DMS79 treated with DMSO at 0.1 percent for 48 hours (cell line): ENCODE data around the gene CNTNAP2.
"Not testable (repeated sequence)": the region's sequence is repeated elsewhere in the genome, so short reads cannot be mapped to it uniquely, and the experiment has no call there.

Experiments
- DNase-seq: peaks from one replicate; lab custom pipeline; 2025; lab: John Stamatoyannopoulos, UW

The CNTNAP2 gene

DNA sequence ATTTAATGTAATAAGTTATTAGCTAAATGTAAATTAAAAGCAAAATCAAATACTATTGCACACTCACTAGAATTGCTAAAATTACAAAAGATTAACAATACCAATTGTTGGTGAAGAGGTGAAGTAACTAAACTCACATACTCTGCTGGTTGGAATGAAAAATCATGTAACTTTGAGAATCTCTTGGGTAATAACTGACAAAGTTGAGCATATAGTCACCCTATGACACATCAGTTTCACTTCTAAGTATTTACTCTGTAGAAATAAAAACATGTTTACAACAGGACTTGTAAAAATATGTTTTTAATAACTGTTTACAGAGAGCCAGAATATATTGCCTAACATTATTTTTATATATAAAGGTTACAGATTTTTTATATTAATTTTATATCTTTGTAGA is 33.6 kb downstream of the CNTNAP2 start:
- DNase-seq: no peak

DNA sequence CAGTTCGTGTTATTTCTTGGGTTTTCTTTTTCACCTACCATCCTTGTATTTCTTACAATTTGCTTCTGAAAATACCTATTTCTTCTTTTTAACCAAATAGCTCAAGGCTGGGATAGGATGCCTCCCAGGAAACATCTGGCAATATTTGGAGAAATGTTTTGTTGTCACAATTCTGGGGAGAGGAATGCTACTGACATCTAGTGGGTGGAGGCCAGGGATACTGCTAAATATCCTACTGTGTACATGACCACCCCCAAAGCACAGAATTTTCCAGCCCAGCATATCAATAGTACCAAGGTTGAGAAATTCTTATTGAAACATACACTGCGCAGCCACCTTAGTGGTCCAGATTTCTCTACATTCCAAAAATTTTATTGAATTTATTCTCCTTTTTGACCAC is 55.5 kb downstream of the CNTNAP2 start:
- DNase-seq: no peak

DNA sequence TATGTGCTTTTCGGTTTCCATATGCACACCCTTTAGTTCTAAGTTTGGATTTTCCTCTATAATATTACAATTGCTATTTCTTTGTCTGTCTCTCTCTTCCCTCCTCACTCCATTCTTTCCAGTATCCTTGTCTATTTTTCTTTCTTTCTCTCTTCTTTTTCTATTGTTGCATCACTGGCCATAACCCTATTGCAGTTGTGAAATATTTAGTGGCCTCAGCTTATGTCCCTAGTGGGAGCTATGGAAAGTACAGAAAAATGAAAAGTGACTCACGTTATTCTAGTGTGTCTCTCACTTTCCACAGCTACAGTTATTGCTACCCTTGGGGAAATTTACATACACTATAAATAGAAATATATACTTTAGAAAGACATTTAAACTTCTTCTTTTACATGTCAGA is 59.1 kb downstream of the CNTNAP2 start:
- DNase-seq: no peak

DNA sequence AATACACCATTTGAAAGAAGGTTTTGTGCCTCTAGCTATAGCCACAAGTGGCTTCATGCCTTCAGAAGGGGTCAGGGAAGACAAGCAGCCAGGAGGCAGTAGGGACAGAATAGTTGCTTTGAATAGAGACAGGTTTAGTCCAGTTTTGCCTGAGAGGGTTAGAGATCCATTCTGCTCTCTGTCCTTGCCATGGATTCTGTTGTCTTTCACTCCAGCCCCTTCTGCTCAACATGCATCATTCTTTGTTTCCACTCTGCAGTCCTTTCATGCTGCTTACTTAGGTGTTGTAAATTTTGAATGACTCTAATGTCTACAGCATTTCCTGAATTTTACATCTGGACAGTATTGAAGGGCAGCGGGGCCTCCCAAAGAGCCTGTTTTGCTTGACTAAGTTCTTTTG is 60.3 kb downstream of the CNTNAP2 start:
- DNase-seq: no peak

DNA sequence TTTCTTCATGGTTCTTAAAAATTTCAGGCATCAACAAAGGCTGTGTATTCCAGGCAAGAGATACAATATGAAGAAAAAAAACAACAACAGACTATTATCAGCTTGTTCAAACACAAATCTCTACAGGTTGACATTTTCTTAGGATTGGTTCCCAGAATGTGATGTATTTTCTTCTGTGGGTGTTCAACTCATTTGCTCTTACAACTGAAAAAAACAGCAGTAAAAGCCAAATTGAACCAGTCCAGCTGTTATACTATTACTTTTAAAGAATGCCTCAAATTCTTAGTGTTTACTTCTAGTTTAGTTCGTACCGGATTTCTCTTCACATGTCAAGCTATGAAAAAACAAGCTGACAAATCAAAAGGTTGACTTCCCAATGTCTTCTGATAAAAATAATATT is 60.7 kb downstream of the CNTNAP2 start:
- DNase-seq: no peak

DNA sequence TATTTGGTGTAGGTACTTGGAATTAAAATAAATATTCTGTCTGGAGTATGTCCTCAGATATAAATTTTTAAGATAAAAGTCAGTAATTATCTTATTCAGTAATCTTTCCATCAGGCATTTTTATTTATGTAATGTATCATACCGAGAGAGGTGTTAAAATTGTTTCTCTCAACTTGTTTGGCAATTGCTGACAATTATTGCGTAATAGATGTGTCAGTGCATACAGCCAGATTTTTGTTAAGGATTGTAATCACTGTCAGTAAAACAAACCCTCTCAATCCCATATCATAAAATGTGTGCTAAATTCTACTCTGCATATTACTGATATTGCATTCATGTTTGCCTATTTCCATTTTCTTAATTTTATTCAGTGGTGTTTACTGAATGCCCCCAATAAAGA is 69.2 kb downstream of the CNTNAP2 start:
- no peak for DNase-seq

DNA sequence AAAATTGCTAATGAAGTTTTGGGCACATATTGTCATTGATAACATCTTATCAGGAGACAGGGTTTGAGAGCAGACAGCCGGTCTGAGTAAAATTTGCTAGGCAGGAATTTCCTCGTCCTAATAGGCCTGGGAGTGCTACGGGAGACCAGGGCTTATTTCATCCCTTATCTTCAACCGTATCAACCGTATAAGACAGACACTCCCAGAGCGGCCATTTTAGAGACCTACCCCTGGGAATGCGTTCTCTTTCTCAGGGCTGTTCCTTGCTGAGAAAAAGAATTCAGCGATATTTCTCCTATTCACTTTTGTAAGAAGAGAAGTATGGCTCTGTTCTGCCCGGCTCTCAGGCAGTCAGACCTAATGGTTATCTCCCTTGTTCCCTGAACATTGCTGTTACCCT is 74.8 kb downstream of the CNTNAP2 start:
- not testable (repeated sequence) for DNase-seq

DNA sequence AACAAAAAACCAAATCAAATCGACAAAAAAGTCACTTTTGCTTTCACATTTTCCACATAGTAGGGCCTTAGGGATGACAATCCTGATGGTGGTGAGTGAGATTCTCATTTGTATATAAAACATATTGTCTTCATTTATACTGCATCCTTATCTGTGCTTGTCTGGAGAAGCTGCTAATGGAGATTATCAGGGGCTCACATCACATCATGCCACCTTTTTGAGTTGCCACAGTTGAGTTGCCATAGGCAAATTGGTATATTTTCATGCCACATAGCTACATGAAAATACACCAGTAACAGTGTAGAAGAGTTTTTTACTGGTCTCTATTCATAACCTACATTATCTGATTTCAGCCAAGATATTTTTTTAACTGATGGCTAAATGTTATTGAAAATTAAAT is 85.3 kb downstream of the CNTNAP2 start:
- no peak for DNase-seq

DNA sequence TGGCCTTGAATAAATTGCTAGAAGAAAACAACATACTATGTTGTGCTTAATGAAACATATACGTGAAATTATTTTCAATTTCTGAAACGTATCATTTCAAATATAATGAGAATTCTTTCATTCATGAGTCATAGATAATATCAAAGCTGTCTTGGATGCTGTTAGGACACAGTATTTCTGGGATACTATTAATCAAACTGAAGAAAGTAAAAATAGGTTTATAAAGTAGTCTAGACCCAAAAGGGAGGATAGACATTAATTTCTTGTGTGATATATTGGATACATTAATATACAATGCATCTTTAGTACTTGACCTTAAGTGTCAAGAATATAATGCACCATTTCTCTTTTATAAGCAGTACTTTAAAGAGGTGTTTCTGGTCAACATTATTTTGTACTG is 89.7 kb downstream of the CNTNAP2 start:
- DNase-seq: no peak

DNA sequence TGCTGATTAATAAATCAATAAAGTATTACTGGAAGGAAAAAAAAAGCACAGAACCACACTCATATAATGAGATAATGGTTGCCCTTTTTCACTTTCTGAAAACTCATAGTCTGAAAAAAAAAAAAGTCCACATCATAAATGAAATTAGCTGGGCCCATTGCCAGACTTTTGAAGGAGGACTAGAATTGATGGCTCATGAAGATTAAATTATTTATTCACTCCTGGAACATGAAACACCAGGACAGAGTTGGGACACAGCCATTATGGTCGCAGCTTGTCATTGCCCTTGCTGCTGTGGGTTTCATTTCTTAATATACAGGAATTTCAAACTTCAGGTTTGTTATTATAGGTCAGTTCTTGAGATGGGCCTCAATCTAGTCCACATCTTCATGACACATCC is 91.9 kb downstream of the CNTNAP2 start:
- DNase-seq: no peak

DNA sequence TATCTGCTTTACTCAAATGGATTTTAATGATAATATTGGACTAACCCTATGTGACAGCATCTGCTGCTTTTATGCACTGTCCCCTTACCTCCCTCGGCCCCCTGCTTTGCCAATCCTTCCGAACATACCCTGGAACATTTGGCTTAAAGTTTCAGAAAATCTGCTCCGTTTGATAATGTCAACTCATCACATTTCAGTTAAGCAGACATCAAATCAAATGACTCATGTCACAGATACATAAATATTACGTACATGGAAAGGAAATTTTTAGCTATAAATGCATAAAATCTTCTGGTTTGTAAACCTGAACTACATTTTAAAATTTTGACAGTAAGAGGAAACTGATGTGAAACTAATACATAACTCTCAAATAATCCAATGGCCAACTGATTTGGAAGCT is 98.2 kb downstream of the CNTNAP2 start:
- no peak for DNase-seq

DNA sequence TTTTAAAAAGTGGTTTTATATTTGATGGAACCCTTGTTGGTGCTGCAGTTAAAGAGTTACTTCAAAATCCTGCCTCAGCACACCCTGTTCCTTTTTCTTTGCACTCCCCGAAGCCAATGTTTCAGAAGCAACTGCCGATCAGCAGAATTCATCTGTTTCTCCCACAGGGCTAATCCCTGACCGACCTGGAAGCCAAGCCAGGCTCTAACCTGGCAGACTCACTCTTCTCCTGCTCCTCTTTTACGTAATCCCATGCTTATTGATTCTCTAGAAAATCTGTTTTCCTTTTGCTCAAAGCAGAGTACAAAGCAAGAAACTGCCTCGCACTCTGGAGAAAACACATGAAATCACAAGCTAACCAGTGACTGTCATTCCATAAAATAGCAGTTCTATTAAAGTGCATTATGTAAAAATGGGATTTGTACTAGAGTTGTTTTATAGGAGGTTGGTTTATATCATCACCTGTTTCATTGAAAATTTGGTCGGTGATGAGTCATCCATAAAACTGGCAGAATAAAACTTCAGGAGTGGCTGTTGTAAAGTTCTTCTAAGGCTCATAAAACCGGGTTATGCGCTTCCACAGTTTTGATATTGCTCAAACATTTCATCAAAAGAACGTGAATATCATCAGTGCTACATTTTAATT is 99.9 kb downstream of the CNTNAP2 start:
- DNase-seq: no peak

DNA sequence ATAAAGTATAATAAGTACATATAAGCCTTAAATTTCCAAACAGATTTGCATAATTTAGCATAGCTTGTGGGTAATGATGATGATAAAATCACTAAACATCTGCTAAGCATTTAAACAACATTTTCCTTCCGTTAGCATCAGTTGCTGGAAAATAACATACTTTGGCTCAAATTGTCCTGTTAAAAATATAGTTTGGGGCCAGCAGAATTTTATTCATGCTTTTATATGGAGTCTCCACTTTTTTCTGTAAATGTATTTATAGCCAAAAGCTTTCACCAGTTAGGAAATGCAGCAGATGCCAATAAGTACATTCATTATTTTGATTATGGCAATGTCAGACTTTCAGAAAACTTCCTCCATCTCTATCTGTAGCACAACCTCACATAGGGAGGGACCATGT is 107.2 kb downstream of the CNTNAP2 start:
- DNase-seq: no peak

DNA sequence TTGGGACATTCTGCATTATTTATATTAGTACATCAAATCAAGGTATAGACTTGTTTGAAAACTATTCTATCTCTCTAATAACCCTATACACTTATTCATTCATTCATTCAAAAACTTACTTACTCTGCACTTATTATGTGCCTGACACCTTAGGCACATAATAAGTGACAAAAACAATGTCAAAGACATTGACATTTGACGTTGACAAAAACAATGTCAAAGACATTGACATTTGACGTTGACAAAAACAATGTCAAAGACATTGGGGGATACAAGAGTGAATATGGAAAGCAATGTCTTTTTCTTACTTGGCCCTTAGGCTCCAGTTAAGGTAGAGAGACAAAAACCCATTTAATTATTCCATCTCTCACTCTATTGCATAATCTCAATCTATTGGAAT is 116.0 kb downstream of the CNTNAP2 start:
- no peak for DNase-seq

DNA sequence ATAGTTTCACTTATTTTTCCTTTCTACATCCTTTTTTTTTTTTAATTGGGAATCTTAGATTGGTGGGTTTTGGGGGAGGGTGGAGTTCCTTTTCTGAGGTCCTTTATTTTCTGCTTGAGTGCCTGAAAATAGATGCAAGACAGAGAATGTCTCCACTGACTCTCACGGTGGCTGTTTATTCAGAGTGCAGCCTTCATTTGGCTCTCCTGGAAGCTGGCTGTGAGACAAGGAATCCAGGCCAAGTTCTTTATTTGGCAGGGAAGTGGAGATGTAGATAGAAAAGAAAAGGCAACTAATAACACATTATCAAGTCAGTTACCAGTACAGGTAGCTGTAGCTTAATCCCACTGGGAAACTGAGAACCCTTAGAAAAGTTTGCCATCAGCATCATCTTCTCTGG is 118.6 kb downstream of the CNTNAP2 start:
- no peak for DNase-seq

DNA sequence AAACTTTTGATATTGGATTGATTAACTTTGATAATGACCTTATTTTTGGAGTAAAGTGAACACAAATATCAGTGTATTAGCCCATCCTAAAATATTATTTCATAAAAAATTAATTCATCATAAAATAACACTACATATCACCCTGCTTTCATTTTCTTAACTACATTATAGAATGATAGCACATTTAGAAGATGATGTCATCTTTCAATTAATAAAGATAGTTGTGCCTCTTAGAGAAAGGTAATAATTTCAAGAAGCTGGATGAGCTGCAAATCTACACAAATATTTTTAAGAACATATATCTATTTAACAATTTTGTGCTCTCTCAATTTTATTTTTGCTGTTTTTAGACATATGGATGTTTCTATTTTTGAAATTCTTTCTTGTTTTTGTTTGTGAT is 126.1 kb downstream of the CNTNAP2 start:
- DNase-seq: no peak

DNA sequence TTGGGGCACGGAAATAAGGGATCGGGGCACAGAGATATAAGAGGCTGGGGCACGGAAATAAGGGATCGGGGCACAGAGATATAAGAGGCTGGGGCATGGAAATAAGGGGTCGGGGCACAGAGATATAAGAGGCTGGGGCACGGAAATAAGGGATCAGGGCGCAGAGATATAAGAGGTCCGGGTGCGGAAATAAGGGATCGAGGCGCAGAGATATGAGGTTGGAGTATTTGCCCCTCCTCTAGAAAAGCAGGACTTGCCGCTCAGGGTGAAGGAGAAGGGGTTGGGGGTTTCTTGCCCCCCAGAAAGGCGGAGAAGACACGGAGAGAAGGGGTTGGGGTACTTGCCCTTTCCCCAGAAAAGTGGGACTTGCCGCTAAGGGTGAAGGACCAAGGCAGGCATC is 131.4 kb downstream of the CNTNAP2 start:
- DNase-seq: not testable (repeated sequence)

DNA sequence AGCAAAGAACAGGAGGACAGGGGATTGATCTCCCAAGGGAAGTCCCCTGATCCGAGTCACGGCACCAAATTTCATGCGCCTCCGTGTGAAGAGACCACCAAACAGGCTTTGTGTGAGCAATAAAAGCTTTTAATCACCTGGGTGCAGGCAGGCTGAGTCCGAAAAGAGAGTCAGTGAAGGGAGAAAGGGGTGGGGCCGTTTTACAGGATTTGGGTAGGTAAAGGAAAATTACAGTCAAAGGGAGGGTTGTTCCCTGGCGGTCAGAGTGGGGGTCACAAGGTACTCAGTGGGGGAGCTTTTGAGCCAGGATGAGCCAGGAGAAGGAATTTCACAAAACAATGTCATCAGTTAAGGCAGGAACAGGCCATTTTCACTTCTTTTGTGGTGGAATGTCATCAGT is 132.1 kb downstream of the CNTNAP2 start:
- not testable (repeated sequence) for DNase-seq

DNA sequence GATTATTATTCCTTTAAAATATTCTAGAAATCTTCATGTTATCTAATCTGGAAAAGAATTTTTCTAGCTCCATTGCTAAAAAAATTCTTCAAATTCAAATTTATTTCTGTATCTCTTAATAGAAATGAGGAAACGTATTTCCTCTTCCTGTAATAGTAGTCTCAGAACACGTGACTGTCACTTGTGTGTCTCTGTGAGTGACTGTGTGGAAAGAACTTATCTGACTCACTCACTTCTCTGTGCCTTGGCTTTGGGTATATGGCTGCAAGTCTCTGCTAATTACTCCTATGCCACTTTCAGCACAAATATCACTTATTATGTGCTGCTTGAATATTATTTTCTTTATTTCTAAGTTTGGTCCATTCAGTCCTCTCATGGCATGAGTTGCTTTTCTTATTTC is 132.7 kb downstream of the CNTNAP2 start:
- no peak for DNase-seq

DNA sequence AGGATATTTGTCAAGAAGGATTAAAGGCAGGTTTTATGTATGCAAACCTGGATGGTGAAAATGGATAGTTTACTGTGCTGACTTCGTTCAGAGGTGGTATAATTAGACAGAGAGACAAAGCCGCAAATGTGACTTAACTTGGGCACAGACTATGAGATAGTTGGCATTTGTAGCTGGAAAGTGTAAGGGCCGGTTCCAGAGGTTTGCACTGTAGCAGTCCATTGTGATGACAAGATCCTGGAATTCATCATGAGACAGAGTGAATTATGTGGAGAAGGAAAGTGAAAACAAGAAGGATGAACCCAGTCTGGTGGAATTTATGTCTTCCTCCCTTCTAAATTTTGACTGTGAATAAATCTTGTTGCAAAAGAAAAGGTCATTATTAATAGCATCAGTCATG is 139.0 kb downstream of the CNTNAP2 start:
- no peak for DNase-seq

DNA sequence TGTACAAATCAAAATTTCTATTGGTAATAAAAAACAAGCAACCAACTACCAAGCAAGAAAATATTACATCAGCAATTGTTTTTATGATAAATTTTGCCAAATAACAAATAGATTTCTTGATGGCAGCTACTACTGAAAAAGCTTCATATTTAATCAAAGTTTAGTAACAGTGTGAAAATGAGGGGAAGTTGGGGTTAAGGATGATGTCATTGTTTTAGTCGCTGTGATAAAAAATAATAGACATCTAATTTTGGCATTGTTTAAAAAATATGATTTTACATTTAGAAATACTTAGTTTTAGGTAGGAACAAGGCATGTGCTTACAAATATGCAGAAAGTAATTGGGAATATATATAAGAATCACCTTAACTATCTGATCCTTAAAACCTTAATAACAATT is 145.9 kb downstream of the CNTNAP2 start:
- DNase-seq: no peak

DNA sequence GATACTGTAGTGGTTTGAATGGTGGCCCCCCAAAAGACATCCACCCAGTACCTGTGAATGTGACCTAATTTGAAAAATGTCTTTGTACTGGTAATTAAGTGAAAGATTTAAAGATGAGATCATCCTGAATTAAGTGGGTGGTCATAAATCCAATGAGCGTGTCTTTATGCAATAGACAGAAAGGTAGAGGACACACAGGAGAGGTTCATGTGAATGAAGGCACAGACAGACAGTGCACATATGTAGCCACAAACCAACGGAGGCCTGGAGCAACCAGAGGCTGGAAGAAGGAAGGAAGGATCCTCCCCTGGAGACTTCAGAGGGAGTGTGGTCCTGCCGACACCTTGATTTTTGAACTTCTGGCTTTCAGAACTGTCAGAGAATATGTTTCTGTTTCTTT is 160.3 kb downstream of the CNTNAP2 start:
- DNase-seq: no peak

DNA sequence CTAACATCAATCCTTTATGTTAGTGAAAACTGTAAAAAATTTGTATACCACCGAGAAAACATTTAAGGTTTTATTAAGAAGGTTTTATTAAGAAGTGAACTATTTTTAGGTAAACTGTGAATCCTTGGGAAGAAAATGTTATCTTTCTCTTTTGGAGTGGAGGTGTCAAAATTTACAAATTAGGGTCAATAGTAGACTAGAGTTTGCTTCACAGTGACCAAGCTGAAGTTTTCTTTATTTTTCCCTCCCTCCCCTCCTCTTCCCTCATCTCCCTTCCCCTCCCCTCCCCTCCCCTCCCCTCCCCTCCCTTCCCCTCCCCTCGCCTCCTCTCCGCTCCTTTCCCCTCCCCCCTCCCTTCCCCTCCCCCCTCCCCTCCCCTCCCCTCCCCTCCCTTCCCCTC is 168.8 kb downstream of the CNTNAP2 start:
- DNase-seq: no peak

DNA sequence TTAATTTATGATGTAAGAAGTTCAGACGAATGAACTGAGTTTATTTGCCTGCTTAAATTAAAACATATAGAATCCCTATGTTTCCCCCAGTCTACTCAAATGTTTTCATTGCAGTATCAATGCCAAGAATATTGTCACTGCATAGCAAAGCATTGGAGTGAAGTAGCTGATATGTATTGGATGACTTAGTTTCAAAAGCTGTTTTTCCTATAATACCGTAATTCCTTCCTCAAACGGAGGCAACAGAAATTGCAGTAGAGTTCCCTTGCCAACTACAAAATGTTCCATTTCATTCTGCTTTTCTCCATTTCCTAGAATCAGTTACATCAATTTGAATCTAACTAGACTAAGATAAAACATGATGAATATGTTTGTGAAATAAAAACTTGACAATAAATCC is 174.1 kb downstream of the CNTNAP2 start:
- DNase-seq: no peak

DNA sequence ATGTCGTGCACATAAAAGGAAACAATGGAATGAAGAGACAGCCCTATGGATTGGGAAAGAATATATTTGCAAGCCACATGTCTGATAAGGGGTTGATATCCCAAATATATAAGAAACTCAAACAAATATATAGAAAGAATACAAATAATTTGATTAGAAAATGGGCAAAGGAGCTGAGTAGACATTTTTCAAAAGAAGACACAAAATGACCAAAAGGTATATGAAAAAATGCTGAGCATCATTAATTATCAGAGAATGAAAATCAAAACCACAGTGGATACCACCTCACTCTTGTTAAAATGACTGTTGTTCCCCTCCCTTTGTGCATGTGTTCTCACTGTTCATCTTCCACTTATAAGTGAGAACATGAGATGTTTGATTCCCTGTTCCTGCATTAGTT is 175.3 kb downstream of the CNTNAP2 start:
- no peak for DNase-seq
